Measurements from ENCODE around the gene COL9A3. TPM values are rescaled to one million over a fixed set of nuclear protein-coding genes. Genes with fewer than 3 reads are reported as not detected.

COL9A3 gene
- total and polyA plus RNA-seq, 2 donors, result 4.1 to 7.0 TPM

DNA sequence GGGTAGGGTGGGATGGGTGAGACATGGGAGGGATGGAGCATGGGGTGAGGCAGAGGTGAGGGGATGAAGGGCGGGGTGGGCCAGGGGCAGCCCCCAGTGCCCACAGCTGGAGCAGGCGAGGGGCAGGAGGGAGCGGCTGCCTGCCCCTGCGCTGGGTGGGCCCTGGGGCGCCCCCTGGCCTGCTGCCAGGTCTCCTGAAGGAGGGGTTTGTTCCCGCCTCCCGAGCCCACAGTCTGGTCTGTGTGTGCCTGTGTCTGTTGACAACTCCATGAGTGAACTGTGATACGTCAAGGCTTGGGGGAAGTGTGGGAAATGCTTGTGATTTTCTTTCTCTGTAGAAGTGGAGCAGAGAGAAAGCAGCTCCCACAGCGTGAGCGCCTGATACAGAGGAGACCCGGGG, 31.5 kb upstream of the COL9A3 start:
- Histone ChIP-seq H3K9me3 (ENCODE audit: control insufficient read depth in 2 of 2, insufficient read depth in 1 of 2, low read length in 1 of 2) (no peaks in the 10 kb centered on the region), H3K27me3 (ENCODE audit: control insufficient read depth in 2 of 2, insufficient read depth in 1 of 2, low read length in 1 of 2) (peaks cover 0 to 3% of the 10 kb centered on the region in 2 donors), H3K36me3 (ENCODE audit: control insufficient read depth in 2 of 2, insufficient read depth in 2 of 2, low read length in 1 of 2) (no peaks in the 10 kb centered on the region), H3K4me1 (ENCODE audit: control insufficient read depth in 2 of 2, insufficient read depth in 2 of 2, low read length in 2 of 2) (no peaks in the 10 kb centered on the region), H3K4me3 (ENCODE audit: low read length in 2 of 2) (no peak overlapping the region), H3K27ac (ENCODE audit: low read depth in 1 of 2, low read length in 1 of 2) (no peak overlapping the region)
- DNase-seq (ENCODE audit: low read depth in 6 of 9, low spot score in 9 of 9), result no peak
- WGBS, result 83% methylated on average over 11 of the region's 11 CpGs

DNA sequence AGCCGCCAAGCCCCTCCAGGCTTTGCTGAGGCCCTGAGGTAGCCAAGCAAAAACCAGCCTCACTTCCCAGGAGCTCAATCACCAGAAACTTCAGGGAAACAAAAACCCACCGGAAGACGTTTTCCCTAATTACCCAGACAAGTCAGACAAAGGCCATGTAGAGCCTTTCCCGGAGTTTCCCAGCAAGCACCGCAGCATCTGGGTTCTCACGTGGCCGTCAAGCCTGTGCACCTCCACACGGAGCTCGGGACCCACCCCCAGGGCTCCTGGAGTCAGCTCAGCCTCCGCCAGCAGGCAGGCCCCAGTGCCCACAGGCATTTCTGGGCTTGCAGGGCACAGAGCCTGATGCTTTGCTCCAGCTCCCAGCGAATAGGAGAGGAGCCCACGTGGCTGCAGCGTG, 30.7 kb upstream of the COL9A3 start:
- Histone ChIP-seq H3K27me3 (ENCODE audit: control insufficient read depth in 2 of 2, insufficient read depth in 1 of 2, low read length in 1 of 2) (peaks cover 0 to 3% of the 10 kb centered on the region in 2 donors), H3K9me3 (ENCODE audit: control insufficient read depth in 2 of 2, insufficient read depth in 1 of 2, low read length in 1 of 2) (no peaks in the 10 kb centered on the region), H3K27ac (ENCODE audit: low read depth in 1 of 2, low read length in 1 of 2) (no peak overlapping the region), H3K36me3 (ENCODE audit: control insufficient read depth in 2 of 2, insufficient read depth in 2 of 2, low read length in 1 of 2) (no peaks in the 10 kb centered on the region), H3K4me3 (ENCODE audit: low read length in 2 of 2) (no peak overlapping the region), H3K4me1 (ENCODE audit: control insufficient read depth in 2 of 2, insufficient read depth in 2 of 2, low read length in 2 of 2) (peaks cover 0 to 1% of the 10 kb centered on the region in 2 donors)
- no peak for DNase-seq (ENCODE audit: low read depth in 6 of 9, low spot score in 9 of 9)
- WGBS, result 92% methylated on average over 13 of the region's 13 CpGs

DNA sequence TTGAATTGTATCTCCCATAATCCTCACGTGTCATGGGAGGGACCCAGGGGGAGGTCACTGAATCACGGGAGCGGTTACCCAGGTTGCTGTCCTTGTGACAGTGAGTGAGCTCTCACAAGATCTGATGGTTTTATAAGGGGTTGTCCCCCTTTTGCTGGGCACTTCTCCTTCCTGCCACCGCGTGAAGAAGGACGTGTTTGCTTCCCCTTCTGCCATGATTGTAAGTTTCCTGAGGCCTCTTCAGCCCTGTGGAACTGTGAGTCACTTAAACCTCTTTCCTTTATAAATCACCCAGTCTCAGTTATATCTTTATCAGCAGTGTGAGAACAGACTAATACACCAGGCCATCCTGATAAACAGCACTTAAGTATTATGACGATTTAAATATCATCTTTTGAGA, 29.5 kb upstream of the COL9A3 start:
- Histone ChIP-seq H3K4me1 (ENCODE audit: control insufficient read depth in 2 of 2, insufficient read depth in 2 of 2, low read length in 2 of 2) (peaks cover 0 to 10% of the 10 kb centered on the region in 2 donors), H3K27me3 (ENCODE audit: control insufficient read depth in 2 of 2, insufficient read depth in 1 of 2, low read length in 1 of 2) (peaks cover 0 to 3% of the 10 kb centered on the region in 2 donors), H3K9me3 (ENCODE audit: control insufficient read depth in 2 of 2, insufficient read depth in 1 of 2, low read length in 1 of 2) (no peaks in the 10 kb centered on the region), H3K4me3 (ENCODE audit: low read length in 2 of 2) (no peak overlapping the region), H3K27ac (ENCODE audit: low read depth in 1 of 2, low read length in 1 of 2) (no peak overlapping the region), H3K36me3 (ENCODE audit: control insufficient read depth in 2 of 2, insufficient read depth in 2 of 2, low read length in 1 of 2) (no peaks in the 10 kb centered on the region)
- no peak for DNase-seq (ENCODE audit: low read depth in 6 of 9, low spot score in 9 of 9)
- 68% methylated on average over 7 of the region's 7 CpGs for WGBS

DNA sequence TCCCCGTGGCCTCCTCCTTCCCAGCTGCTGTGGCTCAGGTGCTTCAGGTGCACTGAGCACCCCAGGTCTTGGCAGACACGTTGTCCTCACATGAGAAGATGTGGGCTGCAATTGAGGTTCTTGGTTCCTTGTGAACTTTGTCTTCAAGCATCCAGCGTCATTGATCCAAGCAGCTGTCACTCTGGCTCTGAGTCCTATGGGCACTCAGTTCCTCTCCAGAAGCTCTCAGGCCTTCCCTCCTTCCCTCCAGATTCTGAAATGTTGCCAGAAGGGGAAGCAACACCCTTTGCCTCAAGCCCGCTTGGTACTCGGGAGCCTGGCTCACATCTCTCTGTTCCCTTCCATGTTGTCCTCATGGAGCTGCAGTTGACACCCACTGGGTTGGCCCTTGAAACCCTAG, 29.0 kb upstream of the COL9A3 start:
- Histone ChIP-seq H3K4me3 (ENCODE audit: low read length in 2 of 2) (no peak overlapping the region), H3K9me3 (ENCODE audit: control insufficient read depth in 2 of 2, insufficient read depth in 1 of 2, low read length in 1 of 2) (no peaks in the 10 kb centered on the region), H3K27me3 (ENCODE audit: control insufficient read depth in 2 of 2, insufficient read depth in 1 of 2, low read length in 1 of 2) (peaks cover 0 to 3% of the 10 kb centered on the region in 2 donors), H3K36me3 (ENCODE audit: control insufficient read depth in 2 of 2, insufficient read depth in 2 of 2, low read length in 1 of 2) (no peaks in the 10 kb centered on the region), H3K27ac (ENCODE audit: low read depth in 1 of 2, low read length in 1 of 2) (no peak overlapping the region), H3K4me1 (ENCODE audit: control insufficient read depth in 2 of 2, insufficient read depth in 2 of 2, low read length in 2 of 2) (peaks cover 0 to 10% of the 10 kb centered on the region in 2 donors)
- WGBS, result 94% methylated on average over 5 of the region's 5 CpGs
- no peak for DNase-seq (ENCODE audit: low read depth in 6 of 9, low spot score in 9 of 9)

DNA sequence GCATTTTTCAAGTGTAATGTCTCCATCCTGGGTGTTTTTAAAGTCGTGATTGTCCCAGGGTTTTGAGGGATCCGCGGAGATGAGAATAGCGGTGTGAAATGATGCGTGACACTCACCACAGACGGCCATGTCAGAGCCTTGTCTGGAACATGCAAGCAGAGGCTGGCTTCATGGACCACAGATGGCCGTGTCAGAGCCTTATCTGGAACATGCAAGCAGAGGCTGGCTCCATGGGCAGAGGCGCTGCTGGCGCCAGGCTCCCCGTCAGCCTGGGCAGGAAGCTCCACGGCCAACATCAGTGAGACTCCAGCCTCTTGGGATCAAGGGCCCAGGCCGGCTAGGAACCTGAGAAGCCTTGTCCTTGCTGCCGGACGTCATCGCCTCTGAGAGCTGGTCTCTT, 28.2 kb upstream of the COL9A3 start:
- no peak overlapping the region for H3K4me3 ChIP-seq (ENCODE audit: low read length in 2 of 2)
- 90% methylated on average over 15 of the region's 15 CpGs for WGBS
- no peaks in the 10 kb centered on the region for H3K36me3 ChIP-seq (ENCODE audit: control insufficient read depth in 2 of 2, insufficient read depth in 2 of 2, low read length in 1 of 2)
- peaks cover 2 to 14% of the 10 kb centered on the region in 2 donors for H3K4me1 ChIP-seq (ENCODE audit: control insufficient read depth in 2 of 2, insufficient read depth in 2 of 2, low read length in 2 of 2)
- DNase-seq (ENCODE audit: low read depth in 6 of 9, low spot score in 9 of 9), result no peak
- no peaks in the 10 kb centered on the region for H3K9me3 ChIP-seq (ENCODE audit: control insufficient read depth in 2 of 2, insufficient read depth in 1 of 2, low read length in 1 of 2)
- no peak overlapping the region for H3K27ac ChIP-seq (ENCODE audit: low read depth in 1 of 2, low read length in 1 of 2)
- peaks cover 0 to 3% of the 10 kb centered on the region in 2 donors for H3K27me3 ChIP-seq (ENCODE audit: control insufficient read depth in 2 of 2, insufficient read depth in 1 of 2, low read length in 1 of 2)

DNA sequence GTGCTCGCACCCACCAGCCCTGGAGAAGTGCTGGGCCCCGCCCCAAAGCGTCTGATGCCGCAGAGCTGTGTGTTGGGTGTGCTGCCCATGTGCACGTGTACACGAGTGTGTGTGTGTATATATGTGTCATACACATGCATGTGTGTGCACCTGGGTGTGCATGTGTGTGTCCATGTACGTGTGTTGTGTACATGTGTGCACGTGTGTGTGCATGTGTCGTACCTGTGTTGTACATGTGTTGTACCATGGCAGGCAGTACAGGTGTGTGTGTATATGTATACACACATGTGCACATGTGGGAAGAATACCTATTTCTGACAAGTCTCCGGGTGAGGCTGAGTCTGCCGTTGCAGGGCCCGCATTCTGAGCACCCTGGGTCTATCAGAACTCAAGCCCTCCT, 26.8 kb upstream of the COL9A3 start:
- Histone ChIP-seq H3K27me3 (ENCODE audit: control insufficient read depth in 2 of 2, insufficient read depth in 1 of 2, low read length in 1 of 2) (peaks cover 0 to 3% of the 10 kb centered on the region in 2 donors), H3K4me3 (ENCODE audit: low read length in 2 of 2) (no peak overlapping the region), H3K27ac (ENCODE audit: low read depth in 1 of 2, low read length in 1 of 2) (no peak overlapping the region), H3K36me3 (ENCODE audit: control insufficient read depth in 2 of 2, insufficient read depth in 2 of 2, low read length in 1 of 2) (no peaks in the 10 kb centered on the region), H3K4me1 (ENCODE audit: control insufficient read depth in 2 of 2, insufficient read depth in 2 of 2, low read length in 2 of 2) (peaks cover 8 to 26% of the 10 kb centered on the region in 2 donors), H3K9me3 (ENCODE audit: control insufficient read depth in 2 of 2, insufficient read depth in 1 of 2, low read length in 1 of 2) (no peaks in the 10 kb centered on the region)
- WGBS, result 96% methylated on average over 12 of the region's 12 CpGs
- DNase-seq (ENCODE audit: low read depth in 6 of 9, low spot score in 9 of 9), result no peak

DNA sequence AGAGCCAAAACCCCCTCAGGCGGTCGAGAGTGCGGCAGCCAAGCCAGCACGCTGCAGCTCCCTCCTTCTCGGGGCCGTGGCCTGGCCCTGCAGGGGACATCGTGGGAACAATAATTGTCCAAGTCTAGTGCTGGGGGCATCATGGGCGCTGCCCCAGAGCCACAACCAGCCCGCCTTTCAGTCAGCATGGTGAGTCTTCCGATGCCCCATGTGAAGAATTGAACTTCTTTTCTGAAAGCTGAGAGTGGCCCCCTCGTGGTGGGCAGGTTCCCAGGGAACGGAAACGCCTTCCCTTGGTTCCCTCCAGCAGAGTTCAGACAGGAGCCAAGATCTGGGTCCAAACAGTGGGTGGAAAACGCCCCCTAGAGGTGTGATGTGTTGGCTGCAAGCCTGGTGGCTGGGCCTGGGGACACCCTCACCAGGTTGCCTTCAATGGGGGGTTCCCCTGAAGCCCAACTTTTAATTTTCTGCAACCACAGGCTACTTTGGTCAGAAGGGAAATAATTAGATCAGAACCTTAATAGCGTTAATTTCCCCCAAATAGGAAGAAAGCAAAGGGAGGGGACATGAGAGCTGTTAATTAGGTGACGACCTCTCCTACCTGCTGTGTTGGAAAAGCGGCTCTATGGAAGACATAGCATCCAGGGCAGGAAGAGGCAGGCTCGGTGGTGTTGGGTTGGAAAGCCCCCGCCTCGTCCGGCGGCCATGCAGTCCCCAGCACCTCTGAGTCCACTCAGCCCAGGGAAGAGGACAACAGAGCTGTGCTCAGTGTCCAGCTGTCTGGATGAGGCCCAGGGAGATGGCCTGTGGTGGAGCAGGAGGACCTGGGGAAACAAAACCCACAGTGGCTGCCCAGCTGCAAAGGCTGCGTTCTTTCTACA, 25.3 kb upstream of the COL9A3 start:
- peaks cover 8 to 34% of the 10 kb centered on the region in 2 donors for H3K4me1 ChIP-seq (ENCODE audit: control insufficient read depth in 2 of 2, insufficient read depth in 2 of 2, low read length in 2 of 2)
- no peak overlapping the region for H3K27ac ChIP-seq (ENCODE audit: low read depth in 1 of 2, low read length in 1 of 2)
- H3K4me3 ChIP-seq (ENCODE audit: low read length in 2 of 2), result no peak overlapping the region
- DNase-seq (ENCODE audit: low read depth in 6 of 9, low spot score in 9 of 9), result peak; percentile 55 to 87 (median 74)
- H3K27me3 ChIP-seq (ENCODE audit: control insufficient read depth in 2 of 2, insufficient read depth in 1 of 2, low read length in 1 of 2), result peaks cover 0 to 3% of the 10 kb centered on the region in 2 donors
- WGBS, result 44% methylated on average over 23 of the region's 23 CpGs
- H3K9me3 ChIP-seq (ENCODE audit: control insufficient read depth in 2 of 2, insufficient read depth in 1 of 2, low read length in 1 of 2), result no peaks in the 10 kb centered on the region
- H3K36me3 ChIP-seq (ENCODE audit: control insufficient read depth in 2 of 2, insufficient read depth in 2 of 2, low read length in 1 of 2), result no peaks in the 10 kb centered on the region

DNA sequence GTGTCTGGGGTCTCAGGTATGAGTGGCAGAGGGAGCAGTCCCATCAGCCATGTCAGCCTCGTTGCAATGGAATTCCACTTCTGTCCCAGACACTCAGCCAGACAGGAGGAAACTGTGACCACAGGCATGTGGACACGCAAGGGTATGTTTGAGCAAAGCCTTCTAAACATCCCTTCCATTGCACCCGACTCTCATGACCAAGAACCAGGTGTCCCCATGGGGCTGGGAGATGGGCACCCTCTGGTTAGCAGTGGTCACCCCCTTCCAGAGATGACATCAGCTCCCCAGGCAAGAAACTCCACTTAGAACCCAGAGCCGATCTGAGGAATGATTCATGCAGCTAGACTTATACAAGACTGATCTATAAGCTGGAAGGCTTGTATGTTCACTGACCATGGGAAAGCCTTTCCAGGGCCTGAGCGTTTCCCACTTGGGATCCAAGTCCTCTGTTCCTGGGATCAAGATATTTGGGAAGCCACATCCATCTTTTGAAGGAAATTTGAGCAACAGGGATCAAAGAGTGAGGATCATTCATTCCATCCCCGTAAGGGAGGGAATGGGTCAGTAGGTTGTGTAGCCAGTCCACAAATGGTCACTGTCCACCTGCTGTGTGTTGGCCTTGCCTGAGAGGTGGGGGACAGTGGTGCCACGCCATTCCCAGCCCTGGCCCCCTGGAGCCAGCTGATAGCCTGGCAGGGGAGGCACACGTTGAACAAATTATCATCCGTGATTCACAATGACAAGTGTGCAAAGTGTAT, 24.5 kb upstream of the COL9A3 start:
- H3K4me1 ChIP-seq (ENCODE audit: control insufficient read depth in 2 of 2, insufficient read depth in 2 of 2, low read length in 2 of 2), result peaks cover 12 to 40% of the 10 kb centered on the region in 2 donors
- H3K36me3 ChIP-seq (ENCODE audit: control insufficient read depth in 2 of 2, insufficient read depth in 2 of 2, low read length in 1 of 2), result peaks cover 0 to 2% of the 10 kb centered on the region in 2 donors
- no peak overlapping the region for H3K27ac ChIP-seq (ENCODE audit: low read depth in 1 of 2, low read length in 1 of 2)
- H3K9me3 ChIP-seq (ENCODE audit: control insufficient read depth in 2 of 2, insufficient read depth in 1 of 2, low read length in 1 of 2), result no peaks in the 10 kb centered on the region
- no peak overlapping the region for H3K4me3 ChIP-seq (ENCODE audit: low read length in 2 of 2)
- peaks cover 0 to 3% of the 10 kb centered on the region in 2 donors for H3K27me3 ChIP-seq (ENCODE audit: control insufficient read depth in 2 of 2, insufficient read depth in 1 of 2, low read length in 1 of 2)
- WGBS, result 88% methylated on average over 9 of the region's 9 CpGs
- DNase-seq (ENCODE audit: low read depth in 6 of 9, low spot score in 9 of 9), result no peak
